CD4-positive, alpha-beta T cell treated with Interleukin-21 for 1 hour (primary cell): ENCODE data around the gene CCDC146.
"Not testable (repeated sequence)": the region's sequence is repeated elsewhere in the genome, so short reads cannot be mapped to it uniquely, and the experiment has no call there.

Experiments
- DNase-seq: peaks from one replicate; pipeline ENCODE4 v3.0.0-alpha.2; 2020

The CCDC146 gene

GRCh38 chr7:77248154-77248553 lies 125.7 kb downstream of the CCDC146 start:
- DNase-seq: no peak

- no peak for DNase-seq
These were observed 130.1 kb downstream of the CCDC146 start for GRCh38 chr7:77252506-77252905.

- DNase-seq: no peak
These were observed 130.7 kb downstream of the CCDC146 start for GRCh38 chr7:77253151-77253550.

GRCh38 chr7:77254429-77254828 lies 132.0 kb downstream of the CCDC146 start:
- no peak for DNase-seq

GRCh38 chr7:77254915-77255314 lies 132.5 kb downstream of the CCDC146 start:
- DNase-seq: no peak

GRCh38 chr7:77258014-77258413 lies 135.6 kb downstream of the CCDC146 start:
- no peak for DNase-seq

- no peak for DNase-seq
These were observed 136.2 kb downstream of the CCDC146 start for GRCh38 chr7:77258593-77258992.

GRCh38 chr7:77262316-77262715 lies 139.9 kb downstream of the CCDC146 start:
- DNase-seq: no peak

- DNase-seq: no peak
These were observed 143.3 kb downstream of the CCDC146 start for GRCh38 chr7:77265666-77266065.

- no peak for DNase-seq
These were observed 143.9 kb downstream of the CCDC146 start for GRCh38 chr7:77266291-77266794.

GRCh38 chr7:77269360-77270093 lies 147.1 kb downstream of the CCDC146 start:
- DNase-seq: no peak

- no peak for DNase-seq
These were observed 147.7 kb downstream of the CCDC146 start for GRCh38 chr7:77270094-77270480.

GRCh38 chr7:77271766-77272165 lies 149.4 kb downstream of the CCDC146 start:
- no peak for DNase-seq

GRCh38 chr7:77275663-77276062 lies 153.2 kb downstream of the CCDC146 start:
- not testable (repeated sequence) for DNase-seq

- no peak for DNase-seq
These were observed 153.7 kb downstream of the CCDC146 start for GRCh38 chr7:77276120-77276519.

GRCh38 chr7:77281780-77282478 lies 159.5 kb downstream of the CCDC146 start:
- no peak for DNase-seq

GRCh38 chr7:77282897-77283296 lies 160.5 kb downstream of the CCDC146 start:
- no peak for DNase-seq

- no peak for DNase-seq
These were observed 161.6 kb downstream of the CCDC146 start for GRCh38 chr7:77284005-77284404.

- DNase-seq: no peak
These were observed 162.2 kb downstream of the CCDC146 start for GRCh38 chr7:77284616-77285015.

- no peak for DNase-seq
These were observed 166.4 kb downstream of the CCDC146 start for GRCh38 chr7:77288676-77289320.

GRCh38 chr7:77289387-77289786 lies 167.0 kb downstream of the CCDC146 start:
- no peak for DNase-seq

GRCh38 chr7:77290425-77290824 lies 168.0 kb downstream of the CCDC146 start:
- DNase-seq: no peak

GRCh38 chr7:77293046-77293445 lies 170.6 kb downstream of the CCDC146 start:
- no peak for DNase-seq

- no peak for DNase-seq
These were observed 173.1 kb downstream of the CCDC146 start for GRCh38 chr7:77295549-77295948.
